Neural progenitor cell (in vitro differentiated cells): ENCODE results near the gene MGLL. TPM values are rescaled to one million over a fixed set of nuclear protein-coding genes. Genes with fewer than 3 reads are reported as not detected.

Experiments
- DNase-seq: peaks from one replicate; pipeline ENCODE4 v3.0.0-alpha.2; 2016; ENCODE audit warnings: low spot score
- H2AFZ ChIP-seq: fragments of 200-600 bp; sonication (generic); replicated peaks from 2 replicates; pipeline ENCODE4 v1.6.1; 2016; ENCODE audit warnings: antibody characterized with exemption
- H3F3A ChIP-seq: fragments of 200-600 bp; sonication (generic); 2 replicates; pipeline ENCODE4 v1.6.1; 2016; ENCODE audit warnings: antibody characterized with exemption, low read depth
- H3K27ac ChIP-seq: fragments of 200-600 bp; sonication (generic); 2 replicates; pipeline ENCODE4 v1.5.1; 2016; ENCODE audit warnings: mild to moderate bottlenecking
- H3K27me3 ChIP-seq: fragments of 200-600 bp; sonication (generic); 2 replicates; pipeline ENCODE4 v1.6.1; 2016; ENCODE audit warnings: mild to moderate bottlenecking, moderate library complexity
- H3K36me3 ChIP-seq: fragments of 200-600 bp; sonication (generic); 2 replicates; pipeline ENCODE4 v1.5.1; 2016
- H3K4me1 ChIP-seq: fragments of 200-600 bp; sonication (generic); 2 replicates; pipeline ENCODE4 v1.6.1; 2016; ENCODE audit warnings: mixed run types
- H3K4me2 ChIP-seq: fragments of 200-600 bp; sonication (generic); 2 replicates; pipeline ENCODE4 v1.6.1; 2016
- H3K4me3 ChIP-seq: fragments of 200-600 bp; sonication (generic); 2 replicates; pipeline ENCODE4 v1.5.1; 2016
- H3K79me2 ChIP-seq: fragments of 200-600 bp; sonication (generic); 2 replicates; pipeline ENCODE4 v1.6.1; 2016; ENCODE audit warnings: low read depth
- H3K9ac ChIP-seq: fragments of 200-600 bp; sonication (generic); 2 replicates; pipeline ENCODE4 v1.6.1; 2016
- H3K9me3 ChIP-seq: fragments of 200-600 bp; sonication (generic); 2 replicates; pipeline ENCODE4 v1.5.1; 2016; ENCODE audit warnings: low read depth
- H4K20me1 ChIP-seq: fragments of 200-600 bp; sonication (generic); 2 replicates; pipeline ENCODE4 v1.6.1; 2016; ENCODE audit warnings: low read depth
- H3K27ac Mint-ChIP-seq: 3 replicates; pipeline ENCODE4 v1.8.0; 2021; ENCODE audit warnings: mixed read lengths
- H3K27me3 Mint-ChIP-seq: 2 replicates; pipeline ENCODE4 v1.8.0; 2022; ENCODE audit warnings: low read depth, mild to moderate bottlenecking, inconsistent platforms, moderate library complexity, mixed read lengths; ENCODE audit not compliant: insufficient read depth
- H3K36me3 Mint-ChIP-seq: 3 replicates; pipeline ENCODE4 v1.8.0; 2021; ENCODE audit warnings: mixed read lengths
- H3K4me1 Mint-ChIP-seq: 3 replicates; pipeline ENCODE4 v1.8.0; 2021; ENCODE audit warnings: mixed read lengths
- H3K4me3 Mint-ChIP-seq: 3 replicates; pipeline ENCODE4 v1.8.0; 2021; ENCODE audit warnings: mild to moderate bottlenecking, moderate library complexity, mixed read lengths
- H3K9me3 Mint-ChIP-seq: 3 replicates; pipeline ENCODE4 v1.8.0; 2020; ENCODE audit warnings: mixed read lengths
- CTCF ChIP-seq: fragments of 200-600 bp; sonication (generic); IDR thresholded peaks from 2 replicates; pipeline ENCODE4 v1.5.1; 2017; ENCODE audit warnings: antibody characterized with exemption, mild to moderate bottlenecking
- EZH2 ChIP-seq: fragments of 200-600 bp; sonication (generic); IDR thresholded peaks from 2 replicates; pipeline ENCODE4 v1.6.1; 2017; ENCODE audit warnings: antibody characterized with exemption, mild to moderate bottlenecking, moderate library complexity
- EZH2phosphoT487 ChIP-seq: fragments of 200-600 bp; sonication (generic); IDR thresholded peaks from 2 replicates; pipeline ENCODE4 v1.6.1; 2017; ENCODE audit warnings: antibody characterized with exemption
- total RNA-seq: library from RNA; depleted of rRNA; stranded (reverse); fragments of >200 nt; gene quantifications from 2 replicates; pipeline ENCODE4 v1.2.3, GENCODE V29; 2015; ENCODE audit warnings: low replicate concordance

Gene MGLL
- total RNA-seq, 1 donor from 2014 or later, result 0.15 TPM

GRCh38 chr3:127821394-127821793, 921 bp downstream of the MGLL start:
- Histone ChIP-seq H3K4me3 (no peak overlapping the region), H3K4me1 (no peaks in the 10 kb centered on the region), H3K9ac (no peak overlapping the region), H3K9me3 (no peaks in the 10 kb centered on the region), H3F3A (no peaks in the 10 kb centered on the region), H3K36me3 (no peaks in the 10 kb centered on the region), H3K4me2 (no peak overlapping the region), H3K27me3 (peaks cover 64% of the 10 kb centered on the region), H4K20me1 (no peaks in the 10 kb centered on the region), H2AFZ (no peak overlapping the region), H3K27ac (no peak overlapping the region), H3K79me2 (no peaks in the 10 kb centered on the region)
- peaks cover 41% of the 10 kb centered on the region for H3K27me3 Mint-ChIP-seq
- no peaks in the 10 kb centered on the region for H3K9me3 Mint-ChIP-seq
- no peak for DNase-seq
- TF ChIP-seq EZH2, result no peak
- TF ChIP-seq EZH2phosphoT487, result no peak
- peaks cover 3% of the 10 kb centered on the region for H3K36me3 Mint-ChIP-seq
- peaks cover 14% of the 10 kb centered on the region for H3K4me1 Mint-ChIP-seq
- H3K27ac Mint-ChIP-seq, result no peak overlapping the region
- H3K4me3 Mint-ChIP-seq, result no peak overlapping the region

- Histone ChIP-seq H3K9ac (no peak overlapping the region), H3K79me2 (no peaks in the 10 kb centered on the region), H3K4me3 (no peak overlapping the region), H3K4me2 (no peak overlapping the region), H3K4me1 (no peaks in the 10 kb centered on the region), H3K36me3 (no peaks in the 10 kb centered on the region), H3K27ac (no peak overlapping the region), H4K20me1 (no peaks in the 10 kb centered on the region), H3K9me3 (no peaks in the 10 kb centered on the region), H3K27me3 (peaks cover 63% of the 10 kb centered on the region), H3F3A (no peaks in the 10 kb centered on the region), H2AFZ (no peak overlapping the region)
- Mint-ChIP-seq H3K27me3 (peaks cover 41% of the 10 kb centered on the region), H3K27ac (no peak overlapping the region), H3K4me3 (no peak overlapping the region), H3K36me3 (peaks cover 3% of the 10 kb centered on the region), H3K9me3 (no peaks in the 10 kb centered on the region), H3K4me1 (peaks cover 14% of the 10 kb centered on the region)
- no peak for TF ChIP-seq CTCF
- TF ChIP-seq EZH2, result no peak
- TF ChIP-seq EZH2phosphoT487, result no peak
- DNase-seq, result no peak
Observed at GRCh38 chr3:127820826-127821313, 1.4 kb downstream of the MGLL start.

GRCh38 chr3:127820221-127820825, 2.0 kb downstream of the MGLL start:
- peaks cover 58% of the 10 kb centered on the region for H3K27me3 ChIP-seq
- H3K4me2 ChIP-seq, result no peak overlapping the region
- H3K9me3 ChIP-seq, result no peaks in the 10 kb centered on the region
- no peak overlapping the region for H3K9ac ChIP-seq
- no peaks in the 10 kb centered on the region for H3K9me3 Mint-ChIP-seq
- H3K4me3 ChIP-seq, result no peak overlapping the region
- H3K27ac ChIP-seq, result no peak overlapping the region
- TF ChIP-seq EZH2phosphoT487 (no peak), CTCF (no peak), EZH2 (no peak)
- no peaks in the 10 kb centered on the region for H3K79me2 ChIP-seq
- no peak overlapping the region for H3K27ac Mint-ChIP-seq
- peaks cover 3% of the 10 kb centered on the region for H3K36me3 Mint-ChIP-seq
- peaks cover 41% of the 10 kb centered on the region for H3K27me3 Mint-ChIP-seq
- H3K36me3 ChIP-seq, result no peaks in the 10 kb centered on the region
- H3K4me1 Mint-ChIP-seq, result peaks cover 14% of the 10 kb centered on the region
- no peaks in the 10 kb centered on the region for H3K4me1 ChIP-seq
- no peak overlapping the region for H2AFZ ChIP-seq
- H3F3A ChIP-seq, result no peaks in the 10 kb centered on the region
- H4K20me1 ChIP-seq, result no peaks in the 10 kb centered on the region
- DNase-seq, result no peak
- H3K4me3 Mint-ChIP-seq, result peak overlapping the region; percentile 4

- H3K4me1 ChIP-seq, result no peaks in the 10 kb centered on the region
- no peak overlapping the region for H3K9ac ChIP-seq
- H3K36me3 Mint-ChIP-seq, result peaks cover 3% of the 10 kb centered on the region
- H3K9me3 Mint-ChIP-seq, result no peaks in the 10 kb centered on the region
- H4K20me1 ChIP-seq, result no peaks in the 10 kb centered on the region
- peaks cover 51% of the 10 kb centered on the region for H3K27me3 ChIP-seq
- H3K79me2 ChIP-seq, result no peaks in the 10 kb centered on the region
- no peak overlapping the region for H3K4me2 ChIP-seq
- no peak overlapping the region for H2AFZ ChIP-seq
- peak overlapping the region; percentile 4 for H3K4me3 Mint-ChIP-seq
- H3K4me3 ChIP-seq, result no peak overlapping the region
- no peaks in the 10 kb centered on the region for H3F3A ChIP-seq
- no peak overlapping the region for H3K27ac ChIP-seq
- DNase-seq, result no peak
- H3K27me3 Mint-ChIP-seq, result peaks cover 38% of the 10 kb centered on the region
- H3K36me3 ChIP-seq, result no peaks in the 10 kb centered on the region
- TF ChIP-seq EZH2, result no peak
- no peak for TF ChIP-seq CTCF
- TF ChIP-seq EZH2phosphoT487, result no peak
- H3K27ac Mint-ChIP-seq, result no peak overlapping the region
- H3K4me1 Mint-ChIP-seq, result peaks cover 14% of the 10 kb centered on the region
- H3K9me3 ChIP-seq, result no peaks in the 10 kb centered on the region
Observed at GRCh38 chr3:127819656-127820055, 2.7 kb downstream of the MGLL start.
